Forelimb muscle (tissue), 1 donor: ENCODE data around the gene MAF. TPM values are rescaled to one million over a fixed set of nuclear protein-coding genes. Genes with fewer than 3 reads are reported as not detected.
A peak's percentile ranks its signal among the peaks of the same experiment; 100 is the strongest.

Experiments
- DNase-seq: peaks from one replicate; pipeline ENCODE4 v3.0.0-alpha.2; 2013; ENCODE audit warnings: low read depth
- polyA plus RNA-seq: library from polyadenylated mRNA; unstranded; fragments of 120-200 nt; gene quantifications from one replicate; pipeline ENCODE4 v1.2.1, GENCODE V29; 2013; ENCODE audit not compliant: insufficient read length

Gene MAF
- polyA plus RNA-seq, 1 donor, result 28.8 TPM

DNA sequence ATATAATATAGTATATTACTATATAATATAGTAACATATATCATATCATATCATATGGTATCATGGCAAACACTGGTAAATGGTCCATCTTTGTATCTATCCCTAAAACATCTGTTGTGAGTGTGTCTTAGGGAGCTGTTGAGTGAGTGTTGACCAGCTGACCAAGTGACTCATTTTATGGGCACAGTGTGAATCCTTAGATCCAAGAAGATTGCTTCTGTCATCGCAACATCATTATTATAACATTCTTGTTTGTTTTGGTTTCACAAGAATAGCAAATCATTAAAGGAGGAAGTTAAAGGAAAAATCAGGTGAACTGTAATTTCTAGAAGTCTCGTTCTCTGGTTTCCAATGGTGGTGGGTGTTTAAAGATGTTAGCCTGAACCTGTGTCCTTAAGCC is 11.7 kb upstream of the MAF start:
- no peak for DNase-seq

- no peak for DNase-seq
These were observed 10.2 kb upstream of the MAF start for GRCh38 chr16:79610771-79611170.

- no peak for DNase-seq
These were observed 9.3 kb upstream of the MAF start for GRCh38 chr16:79609861-79610260.

GRCh38 chr16:79608976-79609375 is 8.4 kb upstream of the MAF start:
- no peak for DNase-seq

- no peak for DNase-seq
These were observed 7.0 kb upstream of the MAF start for GRCh38 chr16:79607587-79607986.

DNA sequence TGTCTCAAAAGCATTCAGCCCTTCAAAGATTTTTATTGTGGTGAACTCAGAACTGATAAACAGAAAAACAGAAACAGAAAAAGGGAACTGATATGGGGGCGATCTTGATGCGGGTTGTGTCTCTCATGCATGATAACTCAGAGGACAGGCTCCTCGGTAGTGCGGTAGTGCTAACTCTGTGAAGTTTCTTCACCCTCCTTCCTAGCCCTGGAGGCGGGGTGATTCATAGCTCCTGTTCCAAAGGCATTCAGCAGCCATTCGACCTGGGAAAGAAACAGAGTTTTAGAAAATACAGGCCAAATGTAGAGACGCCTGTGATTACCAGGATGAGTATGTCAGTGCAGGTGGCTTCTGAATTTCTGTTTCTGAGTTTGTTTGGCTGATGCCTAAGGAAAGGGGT is 5.5 kb upstream of the MAF start:
- no peak for DNase-seq

DNA sequence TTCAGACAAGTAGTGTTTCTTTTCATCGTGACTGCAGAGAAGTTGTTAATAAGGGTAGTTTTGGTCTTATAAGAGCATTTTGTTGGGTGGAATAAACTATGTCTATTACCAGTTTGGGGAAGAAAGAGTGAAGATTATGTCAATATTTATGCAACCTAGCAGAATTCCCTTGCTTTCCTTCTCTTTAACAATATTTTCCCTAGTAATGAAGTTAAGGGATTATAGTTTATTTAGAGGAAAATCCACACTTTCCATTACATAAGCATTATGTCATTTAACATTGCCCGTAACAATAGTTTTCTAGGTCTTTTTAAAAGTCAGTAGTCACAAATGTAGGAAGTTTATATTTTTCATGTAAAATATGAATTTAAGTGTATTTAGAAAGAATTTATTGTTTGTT is 2.5 kb upstream of the MAF start:
- DNase-seq, result no peak

- DNase-seq, result no peak
These were observed 2.1 kb upstream of the MAF start for GRCh38 chr16:79602628-79603014.

DNA sequence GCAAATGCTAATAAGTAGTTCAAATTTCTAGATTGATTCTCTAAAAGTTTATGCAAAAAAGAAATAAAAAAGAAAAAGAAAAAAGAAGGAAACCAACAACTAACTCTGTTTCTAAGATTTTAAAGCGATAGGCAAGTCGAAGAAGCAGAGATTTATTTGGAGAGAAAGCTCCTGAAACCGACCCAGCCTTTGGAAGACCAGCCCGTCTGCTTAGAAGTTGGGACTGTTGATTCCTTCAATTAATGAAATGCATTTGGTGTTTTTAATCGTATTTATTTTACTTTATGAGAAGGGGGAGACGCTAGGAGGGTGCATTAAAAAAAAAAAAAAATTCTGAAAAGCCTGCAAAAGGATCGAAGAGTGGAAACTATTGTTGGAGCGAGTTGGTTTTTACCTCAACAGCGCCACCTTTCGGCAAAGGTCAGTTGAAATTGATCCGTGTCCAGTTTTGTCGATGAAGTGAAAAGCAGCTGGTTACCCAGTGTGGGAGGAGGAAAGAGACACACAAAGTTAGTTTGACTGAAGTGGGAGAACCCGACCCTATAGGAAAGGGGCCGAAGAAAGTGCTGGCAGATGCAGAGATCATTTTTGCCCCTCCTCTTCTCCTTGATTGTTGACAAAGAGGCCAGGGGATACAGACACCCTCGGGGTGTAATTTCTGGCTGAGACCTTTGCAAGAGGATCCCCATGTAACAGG is 1.5 kb upstream of the MAF start:
- DNase-seq, result peak; percentile 91

DNA sequence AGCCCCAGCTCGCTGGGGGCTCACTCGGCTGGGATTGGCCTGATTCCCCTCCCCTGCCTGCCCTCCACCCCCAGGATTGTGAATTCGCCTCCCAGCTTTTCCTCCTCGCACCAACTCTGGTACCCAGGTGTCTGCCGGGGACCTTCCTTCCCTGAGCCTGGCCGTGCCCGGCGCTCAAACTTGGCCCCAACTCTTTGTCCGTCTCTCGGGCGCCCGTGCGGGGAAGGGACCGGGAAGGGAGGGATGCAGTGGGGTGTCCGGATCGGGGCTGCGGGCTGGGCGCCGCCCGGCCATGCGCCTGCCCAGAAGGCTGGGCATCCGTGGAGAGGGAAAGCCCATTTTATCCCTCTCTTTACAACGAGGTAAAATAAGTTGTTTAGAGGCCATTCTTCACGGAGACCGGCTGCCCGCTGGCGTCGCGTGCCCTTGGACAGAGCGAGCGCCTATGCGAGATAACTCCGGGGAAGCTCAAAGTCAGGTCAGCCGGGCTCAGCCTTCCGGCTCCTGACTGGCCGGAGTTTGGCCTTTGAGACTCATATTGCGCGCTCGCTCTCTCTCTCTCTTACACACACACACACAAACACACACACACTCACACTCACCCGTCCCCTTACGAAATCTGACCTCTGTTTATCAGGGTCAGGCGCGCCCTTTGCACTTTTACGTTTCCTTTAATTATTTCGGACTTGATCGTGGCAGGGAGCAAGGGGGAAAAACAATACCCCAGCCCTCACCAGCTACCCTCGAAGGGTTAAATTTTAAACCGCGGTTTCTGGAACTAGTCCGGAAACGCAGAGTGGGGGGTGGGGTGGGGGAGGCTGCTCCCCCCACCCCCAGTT is 774 bp upstream of the MAF start:
- no peak for DNase-seq

GRCh38 chr16:79599837-79600637 is 500 bp downstream of the MAF start:
- DNase-seq, result no peak

- no peak for DNase-seq
These were observed 1.2 kb downstream of the MAF start for GRCh38 chr16:79599256-79599836.

DNA sequence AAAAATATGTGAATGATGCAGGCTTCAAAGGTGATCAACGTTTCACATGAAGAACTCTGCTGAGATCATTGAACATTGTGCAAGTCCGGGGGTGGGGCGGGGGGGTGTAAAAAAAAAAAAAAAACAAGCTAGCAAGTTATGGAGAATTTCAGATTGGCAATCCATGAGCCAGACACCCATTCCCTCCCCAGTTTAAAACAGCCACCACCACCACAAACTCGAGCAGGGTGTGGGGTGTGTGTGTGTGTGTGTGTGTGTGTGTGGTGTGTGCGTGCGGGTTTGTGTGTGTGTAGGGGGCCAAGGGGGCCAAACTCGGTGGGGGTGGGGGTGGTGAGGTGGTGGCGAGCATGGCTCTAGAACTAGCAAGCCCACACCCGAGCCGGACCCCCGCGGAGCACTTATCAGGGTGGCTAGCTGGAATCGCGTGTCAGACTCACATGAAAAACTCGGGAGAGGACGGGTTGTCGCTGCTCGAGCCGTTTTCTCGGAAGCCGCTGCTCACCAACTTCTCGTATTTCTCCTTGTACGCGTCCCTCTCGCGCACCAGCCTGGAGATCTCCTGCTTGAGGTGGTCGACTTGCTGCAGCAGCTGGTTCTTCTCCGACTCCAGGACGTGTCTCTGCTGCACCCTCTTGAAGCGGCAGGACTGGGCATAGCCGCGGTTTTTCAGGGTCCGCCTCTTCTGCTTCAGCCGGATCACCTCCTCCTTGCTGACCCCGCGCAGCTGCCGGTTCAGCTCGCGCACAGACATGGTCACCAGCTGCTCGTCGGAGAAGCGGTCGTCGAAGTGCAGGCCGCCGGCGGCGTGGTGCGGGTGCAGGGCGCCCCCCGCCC is 2.0 kb downstream of the MAF start:
- no peak for DNase-seq

DNA sequence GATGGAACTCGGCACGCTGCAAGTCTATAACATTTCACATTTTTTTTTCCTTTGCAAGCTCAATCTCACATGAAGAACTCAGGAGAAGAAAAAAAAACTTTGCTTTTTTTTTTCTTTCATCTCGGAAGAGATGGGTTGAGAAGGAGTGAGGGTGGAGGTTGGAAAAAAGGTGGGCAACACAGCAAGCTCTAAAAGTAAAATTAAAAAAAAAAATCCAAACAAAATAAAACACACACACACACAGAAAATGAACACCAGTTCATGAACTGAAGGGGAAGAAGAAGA is 2.5 kb downstream of the MAF start:
- DNase-seq, result no peak

- no peak for DNase-seq
These were observed 3.1 kb downstream of the MAF start for GRCh38 chr16:79597277-79598062.

GRCh38 chr16:79595931-79596450 is 4.5 kb downstream of the MAF start:
- no peak for DNase-seq

DNA sequence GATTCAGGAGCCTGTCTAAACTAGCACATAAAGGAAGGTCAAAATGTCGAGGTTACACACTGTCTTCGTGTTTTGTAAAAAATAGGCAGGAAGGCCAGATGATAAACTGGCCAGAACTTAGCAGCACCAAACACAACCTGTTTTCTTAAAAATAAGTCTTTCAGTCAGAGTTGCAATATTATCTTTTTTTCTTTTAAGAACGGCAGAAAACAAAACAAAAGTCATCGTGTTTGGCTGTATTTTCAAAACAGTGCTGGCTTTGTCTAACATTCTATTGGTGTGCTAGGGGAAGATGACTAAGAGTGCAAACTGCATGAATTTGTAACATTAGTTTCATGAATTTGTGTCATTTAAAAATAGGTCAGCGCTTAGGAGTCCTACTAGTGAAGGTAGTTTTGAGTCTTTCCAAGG is 5.3 kb downstream of the MAF start:
- DNase-seq, result no peak

DNA sequence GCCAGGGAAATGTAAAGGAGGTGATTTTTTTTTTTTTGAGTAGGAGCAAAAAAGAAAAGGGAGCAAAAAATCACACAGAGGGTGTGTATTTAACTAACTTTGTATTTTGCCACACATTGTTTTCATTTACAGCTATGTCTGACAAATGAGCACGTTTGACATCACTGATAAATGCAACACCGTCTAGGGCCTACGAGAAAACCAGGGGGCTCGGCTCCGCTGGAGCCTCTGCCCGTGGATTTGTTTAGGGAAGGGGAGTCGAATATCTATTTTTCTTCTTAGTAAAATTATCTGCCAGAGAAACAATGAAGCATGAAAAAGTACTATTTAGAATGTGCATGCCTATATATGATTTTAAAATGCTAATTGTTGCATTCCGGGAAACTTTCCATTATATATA is 6.8 kb downstream of the MAF start:
- no peak for DNase-seq

DNA sequence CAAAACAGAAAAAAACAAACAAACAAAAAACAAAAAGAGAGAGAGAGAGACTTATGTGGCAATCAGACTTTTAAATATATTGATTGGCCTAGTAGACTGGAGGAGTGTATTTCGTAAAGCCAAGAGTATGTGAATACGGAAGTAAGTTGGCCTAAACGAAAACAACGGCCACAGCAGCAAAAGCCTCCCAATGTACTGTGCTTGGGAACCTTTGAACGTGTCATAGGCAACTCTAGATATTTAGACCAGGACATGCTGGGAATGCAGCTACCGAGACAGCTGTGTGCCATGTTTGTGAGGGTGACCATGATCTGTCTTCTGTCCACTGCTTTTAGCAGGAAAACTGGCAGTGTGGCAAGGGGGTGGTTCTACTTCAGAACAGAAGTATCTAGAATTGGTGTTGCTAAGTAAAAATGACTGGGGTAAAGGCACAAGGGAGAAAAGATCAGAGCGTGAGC is 7.4 kb downstream of the MAF start:
- DNase-seq, result no peak

- no peak for DNase-seq
These were observed 8.4 kb downstream of the MAF start for GRCh38 chr16:79592186-79592585.
